ENCODE results near the gene RGL2.

The RGL2 gene

DNA sequence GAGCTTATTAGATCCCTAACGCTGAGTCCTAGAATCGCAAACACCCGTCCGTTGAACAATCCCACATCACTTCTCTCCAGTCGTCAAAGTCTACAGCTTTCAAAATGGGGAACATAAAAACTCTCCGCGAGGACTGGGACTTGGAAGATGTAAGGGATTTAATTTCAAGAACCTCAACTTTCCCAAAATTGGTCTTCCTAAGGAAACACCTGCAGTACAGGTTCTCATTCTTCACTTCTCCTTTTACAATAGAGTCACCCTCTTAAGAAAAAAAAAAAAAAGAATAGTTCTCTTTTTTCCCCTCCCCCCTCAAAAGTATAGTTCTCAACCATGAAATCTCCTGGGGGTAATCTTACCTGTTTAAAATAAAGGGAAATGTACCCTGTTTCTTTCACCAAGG is 25.4 kb upstream of the RGL2 start:
- peaks cover 54% of the 10 kb centered on the region for H3K4me1 ChIP-seq (ENCODE audit: insufficient read depth, low read length, severe bottlenecking)
- peaks cover 4% of the 10 kb centered on the region; the same call in 1 of the 2 replicates for H3F3A ChIP-seq (ENCODE audit: insufficient read depth, low read length)
- H2AFZ ChIP-seq (ENCODE audit: low read length), result no peak overlapping the region
- TF ChIP-seq, protein P1, sequence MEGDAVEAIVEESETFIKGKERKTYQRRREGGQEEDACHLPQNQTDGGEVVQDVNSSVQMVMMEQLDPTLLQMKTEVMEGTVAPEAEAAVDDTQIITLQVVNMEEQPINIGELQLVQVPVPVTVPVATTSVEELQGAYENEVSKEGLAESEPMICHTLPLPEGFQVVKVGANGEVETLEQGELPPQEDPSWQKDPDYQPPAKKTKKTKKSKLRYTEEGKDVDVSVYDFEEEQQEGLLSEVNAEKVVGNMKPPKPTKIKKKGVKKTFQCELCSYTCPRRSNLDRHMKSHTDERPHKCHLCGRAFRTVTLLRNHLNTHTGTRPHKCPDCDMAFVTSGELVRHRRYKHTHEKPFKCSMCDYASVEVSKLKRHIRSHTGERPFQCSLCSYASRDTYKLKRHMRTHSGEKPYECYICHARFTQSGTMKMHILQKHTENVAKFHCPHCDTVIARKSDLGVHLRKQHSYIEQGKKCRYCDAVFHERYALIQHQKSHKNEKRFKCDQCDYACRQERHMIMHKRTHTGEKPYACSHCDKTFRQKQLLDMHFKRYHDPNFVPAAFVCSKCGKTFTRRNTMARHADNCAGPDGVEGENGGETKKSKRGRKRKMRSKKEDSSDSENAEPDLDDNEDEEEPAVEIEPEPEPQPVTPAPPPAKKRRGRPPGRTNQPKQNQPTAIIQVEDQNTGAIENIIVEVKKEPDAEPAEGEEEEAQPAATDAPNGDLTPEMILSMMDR (IDR thresholded peaks at IDR 0.05; ENCODE audit: low read length), result no peak
- no peak for TF ChIP-seq EZH2 (IDR thresholded peaks at IDR 0.05; ENCODE audit: borderline replicate concordance, low read length)
- peaks cover 24% of the 10 kb centered on the region for H3K36me3 ChIP-seq (ENCODE audit: insufficient read depth, low read length)
- no peaks in the 10 kb centered on the region for H3K9me2 ChIP-seq (ENCODE audit: low read depth, low read length)
- peak overlapping the region; percentile 79 for H3K9ac ChIP-seq (ENCODE audit: low read length)
- no peaks in the 10 kb centered on the region for H3K27me3 ChIP-seq (ENCODE audit: insufficient read depth, low read length)
- H3K79me2 ChIP-seq (ENCODE audit: insufficient read depth, low read length), result peaks cover 10% of the 10 kb centered on the region; the same call in 1 of the 2 replicates
- H3K4me3 ChIP-seq (ENCODE audit: low read depth, low read length, poor library complexity, severe bottlenecking), result peak overlapping the region; percentile 83
- no peaks in the 10 kb centered on the region for H4K20me1 ChIP-seq (ENCODE audit: insufficient read depth, low read length)
- H3K4me2 ChIP-seq (ENCODE audit: low read length), result peak overlapping the region; percentile 96
- no peaks in the 10 kb centered on the region for H3K9me3 ChIP-seq (ENCODE audit: low read length)
- peak overlapping the region; percentile 97 for H3K27ac ChIP-seq (ENCODE audit: low read depth, low read length, poor library complexity, severe bottlenecking)

DNA sequence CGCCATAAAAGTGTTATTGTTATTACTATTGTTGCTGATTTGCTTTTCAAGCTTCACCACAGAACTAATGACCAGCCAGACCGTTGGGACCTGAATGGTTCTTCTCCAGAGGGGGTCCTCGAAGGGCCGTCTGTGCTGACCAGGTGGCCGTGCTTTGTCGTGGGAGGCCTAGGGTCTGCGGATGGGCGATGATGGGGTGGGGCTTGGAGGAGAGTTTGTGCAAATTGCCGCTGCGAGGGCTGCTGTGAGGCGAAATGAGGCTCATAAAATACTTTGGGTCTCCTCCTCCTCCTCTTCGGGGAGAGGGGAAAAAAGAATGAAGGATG is 24.8 kb upstream of the RGL2 start:
- H2AFZ ChIP-seq (ENCODE audit: low read length), result no peak overlapping the region
- no peaks in the 10 kb centered on the region for H4K20me1 ChIP-seq (ENCODE audit: insufficient read depth, low read length)
- H3K27ac ChIP-seq (ENCODE audit: low read depth, low read length, poor library complexity, severe bottlenecking), result peak overlapping the region; percentile 97
- peak overlapping the region; percentile 79 for H3K9ac ChIP-seq (ENCODE audit: low read length)
- peak overlapping the region; percentile 83 for H3K4me3 ChIP-seq (ENCODE audit: low read depth, low read length, poor library complexity, severe bottlenecking)
- H3K27me3 ChIP-seq (ENCODE audit: insufficient read depth, low read length), result no peaks in the 10 kb centered on the region
- H3F3A ChIP-seq (ENCODE audit: insufficient read depth, low read length), result peaks cover 6% of the 10 kb centered on the region; the same call in 1 of the 2 replicates
- peaks cover 60% of the 10 kb centered on the region for H3K4me1 ChIP-seq (ENCODE audit: insufficient read depth, low read length, severe bottlenecking)
- H3K4me2 ChIP-seq (ENCODE audit: low read length), result peak overlapping the region; percentile 96
- no peaks in the 10 kb centered on the region for H3K9me3 ChIP-seq (ENCODE audit: low read length)
- peaks cover 10% of the 10 kb centered on the region; the same call in 1 of the 2 replicates for H3K79me2 ChIP-seq (ENCODE audit: insufficient read depth, low read length)
- H3K9me2 ChIP-seq (ENCODE audit: low read depth, low read length), result no peaks in the 10 kb centered on the region
- H3K36me3 ChIP-seq (ENCODE audit: insufficient read depth, low read length), result peaks cover 29% of the 10 kb centered on the region
- TF ChIP-seq EZH2 (IDR thresholded peaks at IDR 0.05; ENCODE audit: borderline replicate concordance, low read length), result no peak
- TF ChIP-seq, protein P1 (IDR thresholded peaks at IDR 0.05; ENCODE audit: low read length), result no peak

GRCh38 chr6:33321227-33321626 is 22.5 kb upstream of the RGL2 start:
- Histone ChIP-seq H3K79me2 (ENCODE audit: insufficient read depth, low read length) (peaks cover 10% of the 10 kb centered on the region; the same call in 1 of the 2 replicates), H3K36me3 (ENCODE audit: insufficient read depth, low read length) (peaks cover 32% of the 10 kb centered on the region), H3K4me1 (ENCODE audit: insufficient read depth, low read length, severe bottlenecking) (peaks cover 69% of the 10 kb centered on the region), H3K9me3 (ENCODE audit: low read length) (no peaks in the 10 kb centered on the region), H3K27ac (ENCODE audit: low read depth, low read length, poor library complexity, severe bottlenecking) (peak overlapping the region; percentile 97), H3K4me3 (ENCODE audit: low read depth, low read length, poor library complexity, severe bottlenecking) (peak overlapping the region; percentile 83), H3K9me2 (ENCODE audit: low read depth, low read length) (no peaks in the 10 kb centered on the region), H3F3A (ENCODE audit: insufficient read depth, low read length) (peaks cover 8% of the 10 kb centered on the region; the same call in 1 of the 2 replicates), H4K20me1 (ENCODE audit: insufficient read depth, low read length) (no peaks in the 10 kb centered on the region), H3K9ac (ENCODE audit: low read length) (peak overlapping the region; percentile 95), H3K4me2 (ENCODE audit: low read length) (peak overlapping the region; percentile 93), H2AFZ (ENCODE audit: low read length) (no peak overlapping the region), H3K27me3 (ENCODE audit: insufficient read depth, low read length) (no peaks in the 10 kb centered on the region)
- TF ChIP-seq, protein P1 (IDR thresholded peaks at IDR 0.05; ENCODE audit: low read length), result no peak
- no peak for TF ChIP-seq EZH2 (IDR thresholded peaks at IDR 0.05; ENCODE audit: borderline replicate concordance, low read length)

All from OCI-LY1 (cell line).